ENCODE data around the gene SYNDIG1. TPM values are rescaled to one million over a fixed set of nuclear protein-coding genes. Genes with fewer than 3 reads are reported as not detected.

Gene SYNDIG1
- polyA plus RNA-seq, 1 experiment = not detected

DNA sequence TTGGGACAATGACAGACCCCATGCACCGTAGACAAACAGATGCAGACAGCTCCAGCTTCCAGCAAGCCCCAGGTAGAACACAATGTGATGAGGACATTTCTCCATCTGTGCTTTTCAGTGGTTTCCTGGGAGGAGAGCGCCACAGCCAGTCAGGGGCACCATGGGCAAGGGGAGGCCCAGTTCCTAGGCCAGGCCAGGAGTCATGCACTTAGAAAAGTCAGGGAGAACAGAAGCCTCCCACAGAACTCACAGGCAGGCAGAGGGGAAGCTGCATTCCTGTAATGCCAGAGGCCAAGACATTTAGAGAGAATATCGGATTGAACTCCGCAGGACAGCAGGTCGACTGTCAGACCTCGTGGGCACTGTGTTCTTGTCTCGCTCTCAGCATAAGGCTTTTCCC, 9.2 kb downstream of the SYNDIG1 start:
- no peak overlapping the region for H3K27ac ChIP-seq (ENCODE audit: low read depth, low read length)
- no peak for DNase-seq (ENCODE audit: low read depth, low spot score)
- CTCF ChIA-PET = no interaction called here
- no peak overlapping the region for H3K4me3 ChIP-seq (ENCODE audit: low read depth, low read length)
- no peaks in the 10 kb centered on the region for H3K9me3 ChIP-seq (ENCODE audit: control insufficient read depth, insufficient read depth, low read length)
- POLR2A ChIA-PET = no interaction called here
- TF ChIP-seq, protein P1, sequence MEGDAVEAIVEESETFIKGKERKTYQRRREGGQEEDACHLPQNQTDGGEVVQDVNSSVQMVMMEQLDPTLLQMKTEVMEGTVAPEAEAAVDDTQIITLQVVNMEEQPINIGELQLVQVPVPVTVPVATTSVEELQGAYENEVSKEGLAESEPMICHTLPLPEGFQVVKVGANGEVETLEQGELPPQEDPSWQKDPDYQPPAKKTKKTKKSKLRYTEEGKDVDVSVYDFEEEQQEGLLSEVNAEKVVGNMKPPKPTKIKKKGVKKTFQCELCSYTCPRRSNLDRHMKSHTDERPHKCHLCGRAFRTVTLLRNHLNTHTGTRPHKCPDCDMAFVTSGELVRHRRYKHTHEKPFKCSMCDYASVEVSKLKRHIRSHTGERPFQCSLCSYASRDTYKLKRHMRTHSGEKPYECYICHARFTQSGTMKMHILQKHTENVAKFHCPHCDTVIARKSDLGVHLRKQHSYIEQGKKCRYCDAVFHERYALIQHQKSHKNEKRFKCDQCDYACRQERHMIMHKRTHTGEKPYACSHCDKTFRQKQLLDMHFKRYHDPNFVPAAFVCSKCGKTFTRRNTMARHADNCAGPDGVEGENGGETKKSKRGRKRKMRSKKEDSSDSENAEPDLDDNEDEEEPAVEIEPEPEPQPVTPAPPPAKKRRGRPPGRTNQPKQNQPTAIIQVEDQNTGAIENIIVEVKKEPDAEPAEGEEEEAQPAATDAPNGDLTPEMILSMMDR (IDR thresholded peaks at IDR 0.05; ENCODE audit: low read depth, low read length) = no peak
- no peaks in the 10 kb centered on the region for H3K27me3 ChIP-seq (ENCODE audit: control insufficient read depth, insufficient read depth, low read length)

DNA sequence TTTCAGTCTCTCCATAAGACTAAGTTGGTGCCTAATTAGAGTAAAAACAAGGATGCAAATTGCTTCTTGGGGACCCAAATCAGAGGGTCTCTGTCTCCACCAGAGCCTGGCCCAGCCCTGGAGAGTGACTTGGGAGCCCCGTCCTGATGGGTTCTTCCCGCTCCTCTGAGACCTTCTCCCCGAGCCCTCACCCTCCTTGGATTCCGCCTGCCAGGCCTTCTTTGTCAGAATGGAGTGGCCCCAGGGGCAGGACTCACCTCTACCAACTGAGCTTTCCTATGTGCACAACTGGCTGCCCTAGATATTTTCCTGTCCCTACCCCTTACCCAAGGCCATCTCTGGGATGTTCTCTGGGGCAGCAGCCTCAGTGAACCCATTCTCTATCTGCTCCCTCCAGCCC, 9.7 kb downstream of the SYNDIG1 start:
- Histone ChIP-seq H3K27ac (ENCODE audit: low read depth, low read length) (no peak overlapping the region), H3K4me3 (ENCODE audit: low read depth, low read length) (no peak overlapping the region), H3K9me3 (ENCODE audit: control insufficient read depth, insufficient read depth, low read length) (no peaks in the 10 kb centered on the region), H3K27me3 (ENCODE audit: control insufficient read depth, insufficient read depth, low read length) (no peaks in the 10 kb centered on the region)
- DNase-seq (ENCODE audit: low read depth, low spot score) = no peak
- ChIA-PET CTCF (no interaction called here), POLR2A (no interaction called here)
- TF ChIP-seq, protein P1 (IDR thresholded peaks at IDR 0.05; ENCODE audit: low read depth, low read length) = no peak

DNA sequence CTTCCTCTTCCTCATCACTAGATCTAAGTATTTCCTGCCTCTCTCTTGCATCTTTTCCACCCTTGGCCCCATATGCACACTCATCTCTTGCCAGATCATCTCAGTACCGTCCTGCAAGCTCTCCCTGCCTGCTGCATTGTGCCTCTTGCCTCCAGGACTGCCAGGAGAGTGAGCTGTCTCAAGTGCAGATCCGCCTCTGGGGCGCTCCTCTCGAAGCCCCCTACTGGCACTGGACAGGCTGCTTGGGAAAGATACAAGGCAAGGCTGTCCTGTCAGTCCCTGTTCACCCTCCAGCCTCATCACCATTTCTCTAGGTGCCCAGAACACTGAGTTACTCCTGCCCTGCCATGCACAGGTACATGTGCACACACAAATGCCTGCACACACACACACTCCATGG, 10.2 kb downstream of the SYNDIG1 start:
- Histone ChIP-seq H3K9me3 (ENCODE audit: control insufficient read depth, insufficient read depth, low read length) (no peaks in the 10 kb centered on the region), H3K4me3 (ENCODE audit: low read depth, low read length) (no peak overlapping the region), H3K27ac (ENCODE audit: low read depth, low read length) (no peak overlapping the region), H3K27me3 (ENCODE audit: control insufficient read depth, insufficient read depth, low read length) (no peaks in the 10 kb centered on the region)
- TF ChIP-seq, protein P1 (IDR thresholded peaks at IDR 0.05; ENCODE audit: low read depth, low read length) = no peak
- DNase-seq (ENCODE audit: low read depth, low spot score) = no peak
- ChIA-PET POLR2A (no interaction called here), CTCF (no interaction called here)

DNA sequence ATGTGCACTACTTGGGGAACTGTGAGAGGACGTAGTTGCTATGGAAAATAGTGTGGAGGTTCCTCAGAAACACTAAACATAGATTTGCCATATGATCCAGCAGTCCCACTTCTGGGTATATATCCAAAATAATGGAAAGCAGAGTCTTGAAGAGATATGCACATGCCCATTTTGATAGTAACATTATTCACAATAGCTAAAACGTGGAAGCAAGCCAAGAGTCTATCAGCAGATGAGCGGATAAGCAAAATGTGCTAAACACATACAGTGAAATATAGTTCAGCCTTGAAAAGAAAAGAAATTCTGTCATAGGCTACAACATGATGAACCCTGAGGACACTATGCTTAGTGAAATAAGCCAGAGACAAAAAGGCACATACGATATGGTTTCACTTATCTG, 11.1 kb downstream of the SYNDIG1 start:
- ChIA-PET CTCF (no interaction called here), POLR2A (no interaction called here)
- Histone ChIP-seq H3K4me3 (ENCODE audit: low read depth, low read length) (no peak overlapping the region), H3K27me3 (ENCODE audit: control insufficient read depth, insufficient read depth, low read length) (no peaks in the 10 kb centered on the region), H3K27ac (ENCODE audit: low read depth, low read length) (no peak overlapping the region), H3K9me3 (ENCODE audit: control insufficient read depth, insufficient read depth, low read length) (no peaks in the 10 kb centered on the region)
- no peak for DNase-seq (ENCODE audit: low read depth, low spot score)
- TF ChIP-seq, protein P1 (IDR thresholded peaks at IDR 0.05; ENCODE audit: low read depth, low read length) = no peak

DNA sequence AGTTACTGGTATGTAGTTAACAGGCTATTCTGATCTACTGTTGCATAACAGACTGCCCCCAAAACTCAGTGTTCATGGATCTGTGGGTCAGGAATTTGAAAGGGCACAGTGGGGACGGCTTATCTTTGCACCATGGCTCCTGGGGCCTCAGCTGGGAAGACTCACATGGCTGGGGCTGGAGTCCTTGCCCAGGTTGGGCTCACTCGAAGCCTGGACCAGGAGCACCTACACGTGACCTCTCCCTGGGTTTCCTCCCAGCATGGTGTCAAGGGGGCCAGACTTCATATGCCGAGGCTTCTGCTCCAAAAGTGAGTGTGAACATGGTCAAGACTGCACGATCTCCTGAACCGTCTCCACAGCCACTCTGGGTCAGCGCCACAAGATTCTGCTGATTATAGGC, 11.7 kb downstream of the SYNDIG1 start:
- no peaks in the 10 kb centered on the region for H3K27me3 ChIP-seq (ENCODE audit: control insufficient read depth, insufficient read depth, low read length)
- no peak overlapping the region for H3K27ac ChIP-seq (ENCODE audit: low read depth, low read length)
- no peak overlapping the region for H3K4me3 ChIP-seq (ENCODE audit: low read depth, low read length)
- TF ChIP-seq, protein P1 (IDR thresholded peaks at IDR 0.05; ENCODE audit: low read depth, low read length) = no peak
- CTCF ChIA-PET = no interaction called here
- no peaks in the 10 kb centered on the region for H3K9me3 ChIP-seq (ENCODE audit: control insufficient read depth, insufficient read depth, low read length)
- POLR2A ChIA-PET = no interaction called here
- no peak for DNase-seq (ENCODE audit: low read depth, low spot score)

Data from AG04450 (cell line).